CD4-positive, alpha-beta T cell treated with Interleukin-15 for 1 hour (primary cell): ENCODE results near the gene PCDH9.

Source experiments
- DNase-seq: peaks from one replicate; pipeline ENCODE4 v3.0.0-alpha.2; 2020

Gene PCDH9

GRCh38 chr13:66354879-66355751 lies 875.0 kb downstream of the PCDH9 start:
- no peak for DNase-seq

GRCh38 chr13:66353664-66354063 lies 876.5 kb downstream of the PCDH9 start:
- no peak for DNase-seq

- DNase-seq, result no peak
Measured at GRCh38 chr13:66349966-66350365, 880.2 kb downstream of the PCDH9 start.

GRCh38 chr13:66348745-66349690 lies 881.1 kb downstream of the PCDH9 start:
- no peak for DNase-seq

DNA sequence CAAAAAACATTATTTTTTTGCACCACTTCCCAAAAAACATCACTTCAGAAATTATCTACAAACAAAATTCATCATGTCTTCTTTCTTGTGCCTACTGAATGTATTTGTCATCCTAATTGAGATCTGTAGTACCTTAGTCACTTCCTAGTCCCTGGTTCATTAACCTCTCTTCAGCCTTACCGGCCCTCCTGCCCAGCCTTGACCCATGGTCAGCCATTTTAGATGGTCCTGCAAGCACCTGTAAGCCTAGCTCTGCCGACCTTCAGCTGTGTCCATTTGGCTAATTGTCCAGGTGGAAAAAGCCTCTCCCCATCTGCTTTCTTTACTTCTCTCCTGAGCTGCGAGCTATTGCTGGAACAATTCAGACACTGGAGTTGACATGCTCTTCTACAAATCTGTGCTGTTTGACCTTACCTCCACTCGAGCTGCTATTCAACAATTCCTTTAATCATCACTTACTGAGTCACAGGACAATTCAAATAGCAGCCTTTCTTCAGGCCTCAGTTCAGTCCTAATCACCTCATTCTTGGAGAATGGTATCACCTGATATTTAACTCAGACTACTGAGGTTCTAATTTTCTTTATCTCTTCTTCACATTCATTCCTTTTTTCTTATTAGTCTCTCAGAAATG lies 882.5 kb downstream of the PCDH9 start:
- no peak for DNase-seq

GRCh38 chr13:66345971-66346370 lies 884.2 kb downstream of the PCDH9 start:
- no peak for DNase-seq

DNA sequence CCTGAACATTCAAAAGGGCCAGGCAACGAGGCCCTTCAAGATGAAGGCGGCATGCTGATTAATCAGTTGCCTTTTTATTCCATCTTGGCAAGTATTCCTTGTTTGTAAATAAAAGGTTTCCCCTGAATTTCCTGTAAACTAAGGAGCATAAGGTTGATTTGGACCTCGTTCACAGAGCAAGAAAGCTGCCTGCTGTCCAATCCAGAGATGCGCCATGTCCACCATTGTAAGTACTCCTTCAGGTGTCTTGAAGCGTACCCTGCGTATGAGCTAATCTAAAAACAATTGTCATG lies 884.7 kb downstream of the PCDH9 start:
- no peak for DNase-seq

- DNase-seq, result no peak
Measured at GRCh38 chr13:66344805-66345517, 885.2 kb downstream of the PCDH9 start.

- DNase-seq, result no peak
Measured at GRCh38 chr13:66343224-66343828, 886.8 kb downstream of the PCDH9 start.

GRCh38 chr13:66341635-66342377 lies 888.3 kb downstream of the PCDH9 start:
- no peak for DNase-seq

DNA sequence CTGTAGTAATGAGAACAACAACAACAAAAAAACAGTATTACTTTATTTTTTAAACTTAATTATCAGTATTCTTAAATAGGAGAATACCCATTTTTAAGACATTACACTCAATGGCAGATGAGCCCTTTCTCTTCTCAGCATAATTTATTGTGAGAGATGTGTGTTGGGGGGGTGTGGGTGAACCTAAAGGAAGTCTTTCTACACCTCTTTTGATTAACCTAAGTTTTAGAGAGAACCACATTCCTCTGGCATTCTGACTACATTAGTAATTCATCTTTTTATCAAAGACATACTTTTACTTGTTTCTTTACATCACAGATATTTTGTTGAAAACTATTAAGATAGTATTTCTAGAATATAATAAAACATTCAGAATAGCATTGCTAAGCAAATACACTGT lies 890.9 kb downstream of the PCDH9 start:
- no peak for DNase-seq

DNA sequence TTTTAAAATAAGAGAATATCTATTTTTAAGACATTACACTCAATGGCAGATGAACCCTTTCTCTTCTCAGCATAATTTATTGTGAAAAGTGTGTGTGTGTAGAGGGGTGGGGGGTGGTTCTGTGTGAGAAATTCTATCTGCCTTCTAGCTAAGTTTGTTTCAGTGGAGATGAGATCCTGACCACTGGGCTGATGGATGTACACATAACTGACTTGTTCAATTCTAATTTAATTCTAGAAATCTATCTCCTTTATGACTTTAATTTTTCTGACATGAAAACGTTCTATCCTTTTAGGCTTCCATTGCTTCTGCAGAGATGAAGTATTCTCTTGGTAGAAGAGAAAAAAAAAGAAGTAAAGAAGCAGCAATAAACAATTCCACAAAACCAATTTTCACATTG lies 891.6 kb downstream of the PCDH9 start:
- DNase-seq, result no peak

DNA sequence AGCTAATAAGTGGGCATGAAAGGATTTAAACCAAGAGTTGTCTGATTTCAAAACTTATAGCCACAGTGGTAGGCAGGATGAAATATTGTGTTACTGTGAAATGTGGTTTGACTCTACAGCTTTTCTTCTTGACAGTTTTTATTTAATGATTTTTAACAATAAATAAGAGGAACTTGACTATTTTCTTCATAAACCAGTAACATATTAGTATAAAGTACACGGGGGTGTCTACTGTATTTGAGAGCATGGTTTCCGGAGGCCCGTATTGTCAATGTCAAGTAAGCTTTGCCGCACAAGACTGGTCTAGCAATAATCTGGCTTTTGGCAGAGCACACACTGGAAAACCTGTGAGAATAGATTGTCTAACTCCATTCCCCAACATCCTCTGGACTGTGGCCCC lies 894.5 kb downstream of the PCDH9 start:
- no peak for DNase-seq

GRCh38 chr13:66329988-66330451 lies 900.1 kb downstream of the PCDH9 start:
- DNase-seq, result no peak

DNA sequence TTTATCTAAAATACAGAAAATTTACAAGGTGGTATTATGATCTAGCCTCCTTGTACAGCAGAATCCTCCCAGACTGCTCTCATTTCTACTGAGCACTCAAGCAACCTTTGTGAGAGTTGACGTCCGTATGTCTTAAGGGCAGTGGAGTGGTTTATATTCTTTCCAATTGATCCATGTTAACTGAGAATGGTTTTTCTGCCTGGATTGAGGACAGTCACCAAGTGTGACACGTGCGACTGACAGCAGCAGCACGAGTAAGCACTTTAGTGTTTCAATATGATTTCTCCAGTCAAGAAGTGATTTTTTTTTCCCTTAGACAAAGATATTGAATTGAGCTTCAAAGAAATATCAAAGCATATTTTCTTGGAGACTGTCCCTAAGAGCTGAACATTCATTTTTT lies 901.7 kb downstream of the PCDH9 start:
- no peak for DNase-seq

- no peak for DNase-seq
Measured at GRCh38 chr13:66323745-66324347, 906.3 kb downstream of the PCDH9 start.

- no peak for DNase-seq
Measured at GRCh38 chr13:66322936-66323335, 907.2 kb downstream of the PCDH9 start.

DNA sequence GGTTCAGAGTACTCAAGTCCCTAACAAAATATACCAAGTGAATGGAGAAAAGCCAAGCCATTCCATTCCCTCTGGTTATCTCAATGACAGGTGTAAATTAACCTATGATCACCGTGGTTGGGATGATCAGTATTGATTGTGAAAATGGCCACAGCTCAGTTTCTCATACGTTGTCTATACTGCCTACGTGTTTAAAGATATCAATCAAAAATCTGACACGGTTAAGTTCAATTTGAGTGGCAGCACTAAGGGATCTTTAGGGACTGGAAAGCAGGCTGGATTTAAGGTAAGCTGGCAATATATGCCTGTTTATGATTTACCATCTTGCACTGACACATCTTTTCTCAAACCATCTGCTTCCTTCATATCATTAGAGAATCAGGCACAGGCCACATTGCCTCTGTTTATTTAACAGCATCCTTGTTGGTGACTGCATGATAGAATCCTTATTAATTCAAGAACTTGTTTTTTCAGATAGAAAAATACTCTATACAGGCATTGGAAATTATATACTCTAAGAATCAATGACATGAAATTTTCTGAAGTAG lies 907.9 kb downstream of the PCDH9 start:
- no peak for DNase-seq

DNA sequence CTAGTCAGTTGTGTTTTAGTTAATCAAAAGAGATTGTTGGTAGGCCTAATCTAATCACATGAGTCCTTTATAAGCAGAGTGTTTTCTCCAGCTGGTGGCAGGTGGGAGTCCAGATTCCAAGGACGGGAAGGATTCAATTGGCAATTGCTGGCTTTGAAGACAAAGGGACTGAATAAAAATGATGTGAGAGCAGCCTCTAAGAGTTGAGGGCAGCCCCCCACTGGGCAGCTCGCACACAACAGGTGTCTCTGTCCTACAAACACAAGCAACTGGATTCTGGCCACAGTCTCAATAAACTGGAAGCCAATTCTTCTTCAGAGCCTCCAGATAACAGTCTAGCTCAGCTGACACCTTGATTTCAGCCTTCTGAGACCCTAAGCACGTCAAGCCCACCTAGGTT lies 915.2 kb downstream of the PCDH9 start:
- DNase-seq, result no peak

DNA sequence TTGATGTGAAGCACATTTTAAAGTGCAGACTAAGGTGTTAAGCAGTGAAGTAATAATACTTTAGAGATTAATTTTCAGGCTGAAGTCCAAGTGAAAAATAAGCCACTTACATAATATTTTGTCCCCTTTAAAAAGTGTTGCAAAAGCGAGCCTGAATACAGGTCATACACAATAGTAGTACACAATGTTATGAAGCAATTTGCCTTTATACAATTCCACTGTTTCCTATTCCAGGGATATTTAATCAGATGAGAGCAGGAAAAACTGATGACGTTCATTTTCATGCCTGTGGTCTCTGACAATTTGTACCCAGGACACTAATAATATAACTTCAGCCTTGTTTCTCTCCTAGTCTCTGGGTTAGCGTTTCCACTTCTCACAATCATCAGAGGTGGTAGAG lies 916.7 kb downstream of the PCDH9 start:
- DNase-seq, result no peak
